ENCODE measurements around the gene RORC.

RORC gene

GRCh38 chr1:151814426-151814825, 17.2 kb downstream of the RORC start:
- no peaks in the 10 kb centered on the region for H3K9me3 Mint-ChIP-seq
- peaks cover 28% of the 10 kb centered on the region for H3K4me1 Mint-ChIP-seq
- peaks cover 14% of the 10 kb centered on the region for H3K27me3 Mint-ChIP-seq
- CTCF ChIA-PET = interaction anchor here (1.0 kb wide), 1 partner anchor 22 kb away, joined by 3 read pairs; no protein-coding TSS in a partner anchor
- no peak overlapping the region for H3K27ac Mint-ChIP-seq
- H3K36me3 Mint-ChIP-seq = no peaks in the 10 kb centered on the region
- no peak overlapping the region for H3K4me3 Mint-ChIP-seq
- no peak for DNase-seq

GRCh38 chr1:151813271-151813977, 18.2 kb downstream of the RORC start:
- no peak for DNase-seq
- peaks cover 28% of the 10 kb centered on the region for H3K4me1 Mint-ChIP-seq
- CTCF ChIA-PET = interaction anchor here (1.6 kb wide), 1 partner anchor 23 kb away, joined by 3 read pairs; no protein-coding TSS in a partner anchor
- H3K27me3 Mint-ChIP-seq = peaks cover 14% of the 10 kb centered on the region
- H3K9me3 Mint-ChIP-seq = no peaks in the 10 kb centered on the region
- H3K27ac Mint-ChIP-seq = no peak overlapping the region
- no peaks in the 10 kb centered on the region for H3K36me3 Mint-ChIP-seq
- H3K4me3 Mint-ChIP-seq = no peak overlapping the region

- CTCF ChIA-PET = interaction anchor here (1.2 to 1.3 kb wide), 2 partner anchors 9 to 76 kb away, joined by 3 to 4 read pairs; no protein-coding TSS in a partner anchor
- Mint-ChIP-seq H3K4me3 (no peak overlapping the region), H3K27me3 (peaks cover 25% of the 10 kb centered on the region), H3K36me3 (no peaks in the 10 kb centered on the region), H3K27ac (no peak overlapping the region), H3K4me1 (peaks cover 20% of the 10 kb centered on the region), H3K9me3 (no peaks in the 10 kb centered on the region)
- DNase-seq = no peak
These were observed 20.4 kb downstream of the RORC start for GRCh38 chr1:151811181-151811580.

GRCh38 chr1:151809985-151810556, 21.5 kb downstream of the RORC start:
- CTCF ChIA-PET = no interaction called here
- H3K36me3 Mint-ChIP-seq = no peaks in the 10 kb centered on the region
- no peak overlapping the region for H3K4me3 Mint-ChIP-seq
- peaks cover 9% of the 10 kb centered on the region for H3K4me1 Mint-ChIP-seq
- H3K27ac Mint-ChIP-seq = no peak overlapping the region
- DNase-seq = no peak
- H3K9me3 Mint-ChIP-seq = no peaks in the 10 kb centered on the region
- H3K27me3 Mint-ChIP-seq = peaks cover 33% of the 10 kb centered on the region

- Mint-ChIP-seq H3K4me3 (no peak overlapping the region), H3K9me3 (no peaks in the 10 kb centered on the region), H3K4me1 (peaks cover 6% of the 10 kb centered on the region), H3K27ac (no peak overlapping the region), H3K36me3 (no peaks in the 10 kb centered on the region), H3K27me3 (peaks cover 40% of the 10 kb centered on the region)
- no peak for DNase-seq
- CTCF ChIA-PET = no interaction called here
These were observed 22.2 kb downstream of the RORC start for GRCh38 chr1:151809290-151809984.

GRCh38 chr1:151807766-151808165, 23.8 kb downstream of the RORC start:
- Mint-ChIP-seq H3K27ac (no peak overlapping the region), H3K36me3 (no peaks in the 10 kb centered on the region), H3K27me3 (peaks cover 48% of the 10 kb centered on the region), H3K9me3 (no peaks in the 10 kb centered on the region), H3K4me3 (no peak overlapping the region), H3K4me1 (peaks cover 3% of the 10 kb centered on the region)
- CTCF ChIA-PET = interaction anchor here (1.2 kb wide), 1 partner anchor 18 kb away, joined by 3 read pairs; the partner anchor contains the start of gene TDRKH
- no peak for DNase-seq

GRCh38 chr1:151807131-151807530, 24.5 kb downstream of the RORC start:
- H3K9me3 Mint-ChIP-seq = no peaks in the 10 kb centered on the region
- CTCF ChIA-PET = interaction anchor here (1.2 kb wide), 1 partner anchor 17 kb away, joined by 3 read pairs; the partner anchor contains the start of gene TDRKH
- H3K27me3 Mint-ChIP-seq = peaks cover 47% of the 10 kb centered on the region
- no peaks in the 10 kb centered on the region for H3K36me3 Mint-ChIP-seq
- H3K4me1 Mint-ChIP-seq = no peaks in the 10 kb centered on the region
- no peak overlapping the region for H3K4me3 Mint-ChIP-seq
- H3K27ac Mint-ChIP-seq = no peak overlapping the region
- no peak for DNase-seq

GRCh38 chr1:151806170-151806569, 25.4 kb downstream of the RORC start:
- CTCF ChIA-PET = no interaction called here
- H3K4me3 Mint-ChIP-seq = no peak overlapping the region

GRCh38 chr1:151805066-151805820, 26.4 kb downstream of the RORC start, which contains the start of gene LINGO4:
TSS of gene LINGO4 (minus strand) at chr1:151805419. CDS start at chr1:151802704, 2,715 bp downstream.
- H3K4me3 Mint-ChIP-seq = no peak within 1 kb of the TSS
- DNase-seq = no peak
- no peaks in the 10 kb centered on the region for H3K36me3 Mint-ChIP-seq
- no peaks in the 10 kb centered on the region for H3K9me3 Mint-ChIP-seq
- H3K27ac Mint-ChIP-seq = no peak within 1 kb of the TSS
- H3K27me3 Mint-ChIP-seq = peaks cover 56% of the 10 kb centered on the region
- CTCF ChIA-PET = no interaction called here
- peaks cover 5% of the 10 kb centered on the region for H3K4me1 Mint-ChIP-seq

More at GRCh38 chr1:151806170-151806569, 25.4 kb downstream of the RORC start:
- Mint-ChIP-seq H3K27ac (no peak overlapping the region), H3K27me3 (peaks cover 49% of the 10 kb centered on the region), H3K36me3 (no peaks in the 10 kb centered on the region), H3K9me3 (no peaks in the 10 kb centered on the region), H3K4me1 (no peaks in the 10 kb centered on the region)
- DNase-seq = no peak

- CTCF ChIA-PET = interaction anchor here (1.0 kb wide), 1 partner anchor 26 kb away, joined by 4 read pairs; no protein-coding TSS in a partner anchor
- no peak overlapping the region for H3K27ac Mint-ChIP-seq
- no peak overlapping the region for H3K4me3 Mint-ChIP-seq
These were observed 27.7 kb downstream of the RORC start for GRCh38 chr1:151803915-151804314.

GRCh38 chr1:151803164-151803563, 28.4 kb downstream of the RORC start:
- Mint-ChIP-seq H3K9me3 (no peaks in the 10 kb centered on the region), H3K4me1 (peaks cover 6% of the 10 kb centered on the region), H3K4me3 (no peak overlapping the region), H3K27me3 (peaks cover 72% of the 10 kb centered on the region), H3K36me3 (no peaks in the 10 kb centered on the region), H3K27ac (no peak overlapping the region)
- CTCF ChIA-PET = interaction anchor here (1.0 to 1.7 kb wide), 2 partner anchors 27 to 32 kb away, joined by 4 read pairs; no protein-coding TSS in a partner anchor
- DNase-seq = no peak

More at GRCh38 chr1:151803915-151804314, 27.7 kb downstream of the RORC start:
- H3K9me3 Mint-ChIP-seq = no peaks in the 10 kb centered on the region
- peaks cover 6% of the 10 kb centered on the region for H3K4me1 Mint-ChIP-seq
- H3K36me3 Mint-ChIP-seq = no peaks in the 10 kb centered on the region
- no peak for DNase-seq
- peaks cover 68% of the 10 kb centered on the region for H3K27me3 Mint-ChIP-seq

GRCh38 chr1:151802372-151802771, 29.2 kb downstream of the RORC start:
- H3K27me3 Mint-ChIP-seq = peaks cover 72% of the 10 kb centered on the region
- H3K4me3 Mint-ChIP-seq = no peak overlapping the region
- DNase-seq = no peak
- CTCF ChIA-PET = interaction anchor here (1.2 to 1.7 kb wide), 2 partner anchors 9 to 33 kb away, joined by 3 to 4 read pairs; no protein-coding TSS in a partner anchor
- H3K9me3 Mint-ChIP-seq = no peaks in the 10 kb centered on the region
- no peaks in the 10 kb centered on the region for H3K36me3 Mint-ChIP-seq
- peaks cover 6% of the 10 kb centered on the region for H3K4me1 Mint-ChIP-seq
- H3K27ac Mint-ChIP-seq = no peak overlapping the region

GRCh38 chr1:151801846-151802245, 29.8 kb downstream of the RORC start:
- Mint-ChIP-seq H3K4me3 (no peak overlapping the region), H3K27ac (no peak overlapping the region), H3K4me1 (peaks cover 6% of the 10 kb centered on the region), H3K36me3 (no peaks in the 10 kb centered on the region), H3K9me3 (no peaks in the 10 kb centered on the region), H3K27me3 (peaks cover 70% of the 10 kb centered on the region)
- CTCF ChIA-PET = interaction anchor here (1.2 to 1.7 kb wide), 2 partner anchors 9 to 34 kb away, joined by 3 to 4 read pairs; no protein-coding TSS in a partner anchor
- DNase-seq = no peak
